MCF 10A (cell line): ENCODE measurements around the gene RALBP1. TPM values are rescaled to one million over a fixed set of nuclear protein-coding genes. Genes with fewer than 3 reads are reported as not detected.

Experiments used
- BruUV-seq: library from RNA; stranded (reverse); fragments of 400-500 nt; replicated peaks from 2 replicates; lab custom pipeline; 2021; lab: Mats Ljungman, UMichigan
- CTCF ChIA-PET: fragments of 300-600 bp; sonication (Branson Sonifier 250); formaldehyde crosslinking; extraction: SDS; loops from one replicate; lab custom pipeline; 2021; ENCODE audit warnings: antibody characterized with exemption, inconsistent platforms; lab: Yijun Ruan, JAX
- POLR2A ChIA-PET: fragments of 300-600, 350-650 bp; sonication (Branson Sonifier 250); formaldehyde crosslinking; extraction: SDS; loops from one replicate; lab custom pipeline; 2020; ENCODE audit warnings: antibody characterized with exemption, inconsistent platforms; lab: Yijun Ruan, JAX
- DNase-seq: peaks from one replicate; pipeline ENCODE4 v3.0.0-alpha.2; 2018; ENCODE audit not compliant: unreplicated experiment
- H3K27ac Mint-ChIP-seq: one replicate; pipeline ENCODE4 v1.8.0; 2022; ENCODE audit warnings: mild to moderate bottlenecking, low read depth, mixed read lengths; ENCODE audit not compliant: unreplicated experiment
- H3K27me3 Mint-ChIP-seq: one replicate; pipeline ENCODE4 v1.8.0; 2022; ENCODE audit warnings: mixed read lengths; ENCODE audit not compliant: insufficient read depth, unreplicated experiment
- H3K36me3 Mint-ChIP-seq: one replicate; pipeline ENCODE4 v1.8.0; 2022; ENCODE audit warnings: mild to moderate bottlenecking, moderate library complexity, mixed read lengths; ENCODE audit not compliant: insufficient read depth, unreplicated experiment
- H3K4me1 Mint-ChIP-seq: one replicate; pipeline ENCODE4 v1.8.0; 2022; ENCODE audit warnings: mixed read lengths; ENCODE audit not compliant: insufficient read depth, unreplicated experiment
- H3K4me3 Mint-ChIP-seq: one replicate; pipeline ENCODE4 v1.8.0; 2022; ENCODE audit warnings: mild to moderate bottlenecking, moderate library complexity, mixed read lengths; ENCODE audit not compliant: unreplicated experiment
- H3K9me3 Mint-ChIP-seq: one replicate; pipeline ENCODE4 v1.8.0; 2022; ENCODE audit warnings: mixed read lengths; ENCODE audit not compliant: unreplicated experiment
- intact Hi-C: fragments of 100-400 bp; cut with micrococcal nuclease; formaldehyde crosslinking; loops from 2 replicates; pipeline ENCODE4 v1.14.1; 2022
- total RNA-seq: library from RNA; stranded (reverse); gene quantifications from 2 replicates; pipeline ENCODE4 v1.2.3, GENCODE V29; 2022
- TF ChIP-seq, protein P1 (sequence below): fragments of 200-600 bp; IDR thresholded peaks from one replicate; pipeline ENCODE4 v1.8.0; 2022; ENCODE audit warnings: antibody characterized with exemption, mild to moderate bottlenecking; ENCODE audit not compliant: unreplicated experiment

Gene RALBP1
- total RNA-seq, 1 experiment from 2014 or later = 47.0 TPM

DNA sequence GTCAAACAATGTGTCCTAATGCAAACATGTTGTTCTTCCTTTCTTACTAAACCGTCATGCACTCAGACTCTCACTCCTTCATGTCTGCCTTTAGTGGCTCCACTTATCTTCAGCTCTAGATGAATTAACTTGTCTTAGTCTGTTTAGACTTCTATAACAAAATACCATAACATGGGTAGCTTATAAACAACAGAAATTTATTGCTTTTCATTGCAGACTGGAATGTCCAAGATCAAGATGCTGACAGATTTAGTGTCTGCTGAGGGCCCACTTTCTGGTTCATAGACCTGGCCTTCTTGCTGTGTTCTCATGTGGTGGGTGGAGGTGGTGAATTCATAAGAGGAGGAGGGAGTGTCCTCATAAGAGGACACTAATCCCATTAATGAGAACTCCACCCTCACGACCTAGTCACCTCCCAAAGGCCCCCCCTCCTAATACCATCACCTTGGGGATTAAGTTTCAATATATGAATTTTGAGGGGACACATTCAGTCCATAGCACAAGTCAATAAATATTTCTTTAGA lies 32.3 kb downstream of the RALBP1 start:
- TF ChIP-seq, protein P1, sequence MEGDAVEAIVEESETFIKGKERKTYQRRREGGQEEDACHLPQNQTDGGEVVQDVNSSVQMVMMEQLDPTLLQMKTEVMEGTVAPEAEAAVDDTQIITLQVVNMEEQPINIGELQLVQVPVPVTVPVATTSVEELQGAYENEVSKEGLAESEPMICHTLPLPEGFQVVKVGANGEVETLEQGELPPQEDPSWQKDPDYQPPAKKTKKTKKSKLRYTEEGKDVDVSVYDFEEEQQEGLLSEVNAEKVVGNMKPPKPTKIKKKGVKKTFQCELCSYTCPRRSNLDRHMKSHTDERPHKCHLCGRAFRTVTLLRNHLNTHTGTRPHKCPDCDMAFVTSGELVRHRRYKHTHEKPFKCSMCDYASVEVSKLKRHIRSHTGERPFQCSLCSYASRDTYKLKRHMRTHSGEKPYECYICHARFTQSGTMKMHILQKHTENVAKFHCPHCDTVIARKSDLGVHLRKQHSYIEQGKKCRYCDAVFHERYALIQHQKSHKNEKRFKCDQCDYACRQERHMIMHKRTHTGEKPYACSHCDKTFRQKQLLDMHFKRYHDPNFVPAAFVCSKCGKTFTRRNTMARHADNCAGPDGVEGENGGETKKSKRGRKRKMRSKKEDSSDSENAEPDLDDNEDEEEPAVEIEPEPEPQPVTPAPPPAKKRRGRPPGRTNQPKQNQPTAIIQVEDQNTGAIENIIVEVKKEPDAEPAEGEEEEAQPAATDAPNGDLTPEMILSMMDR = no peak
- no TSS peak for BruUV-seq
- no peak overlapping the region for H3K4me3 Mint-ChIP-seq
- intact Hi-C loops = no loop called here
- ChIA-PET POLR2A (no interaction called here), CTCF (interaction anchor here (0.5 to 2.8 kb wide), 6 partner anchors 9 to 403 kb away, joined by 3 to 11 read pairs (median 3); no protein-coding TSS in a partner anchor)
- peaks cover 27% of the 10 kb centered on the region for H3K4me1 Mint-ChIP-seq
- DNase-seq = no peak
- peaks cover 6% of the 10 kb centered on the region for H3K36me3 Mint-ChIP-seq
- no peak overlapping the region for H3K27ac Mint-ChIP-seq
- H3K9me3 Mint-ChIP-seq = no peaks in the 10 kb centered on the region
- H3K27me3 Mint-ChIP-seq = no peaks in the 10 kb centered on the region

DNA sequence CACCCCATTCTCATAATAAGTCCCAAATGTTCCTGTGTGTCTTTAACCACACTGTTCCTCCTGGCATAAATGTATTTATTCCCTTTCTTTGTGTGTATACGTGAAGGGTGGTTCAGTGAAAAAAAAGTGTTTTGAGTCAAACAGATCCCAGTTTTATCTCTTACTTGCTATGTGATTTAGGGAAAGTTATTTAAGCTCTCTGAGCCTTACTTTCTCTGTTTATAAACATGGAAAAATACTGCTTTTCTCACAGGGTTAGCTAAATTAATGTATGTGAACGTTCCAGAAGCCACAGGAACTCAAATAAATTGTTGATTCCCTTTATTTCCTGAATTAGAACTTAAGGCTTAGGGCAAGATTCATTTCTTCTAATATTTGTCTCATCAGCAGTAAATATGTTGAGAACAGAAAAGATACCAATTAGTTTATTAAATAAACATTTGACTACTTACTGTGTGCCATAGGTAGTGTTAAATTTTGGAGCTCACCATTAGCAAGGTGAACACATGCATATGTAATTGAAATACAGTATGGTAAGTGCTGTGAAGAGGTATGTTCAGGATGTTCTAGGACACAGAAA lies 33.2 kb downstream of the RALBP1 start:
- Mint-ChIP-seq H3K36me3 (peaks cover 6% of the 10 kb centered on the region), H3K4me3 (no peak overlapping the region), H3K9me3 (no peaks in the 10 kb centered on the region), H3K27ac (no peak overlapping the region), H3K27me3 (no peaks in the 10 kb centered on the region), H3K4me1 (peaks cover 27% of the 10 kb centered on the region)
- no TSS peak for BruUV-seq
- no peak for DNase-seq
- ChIA-PET CTCF (interaction anchor here (0.7 to 2.8 kb wide), 2 partner anchors 8 to 142 kb away, joined by 4 to 11 read pairs; no protein-coding TSS in a partner anchor), POLR2A (interaction anchor here (0.6 kb wide), 1 partner anchor 313 kb away, joined by 3 read pairs; no protein-coding TSS in a partner anchor)
- TF ChIP-seq, protein P1 = no peak
- intact Hi-C loops = no loop called here

DNA sequence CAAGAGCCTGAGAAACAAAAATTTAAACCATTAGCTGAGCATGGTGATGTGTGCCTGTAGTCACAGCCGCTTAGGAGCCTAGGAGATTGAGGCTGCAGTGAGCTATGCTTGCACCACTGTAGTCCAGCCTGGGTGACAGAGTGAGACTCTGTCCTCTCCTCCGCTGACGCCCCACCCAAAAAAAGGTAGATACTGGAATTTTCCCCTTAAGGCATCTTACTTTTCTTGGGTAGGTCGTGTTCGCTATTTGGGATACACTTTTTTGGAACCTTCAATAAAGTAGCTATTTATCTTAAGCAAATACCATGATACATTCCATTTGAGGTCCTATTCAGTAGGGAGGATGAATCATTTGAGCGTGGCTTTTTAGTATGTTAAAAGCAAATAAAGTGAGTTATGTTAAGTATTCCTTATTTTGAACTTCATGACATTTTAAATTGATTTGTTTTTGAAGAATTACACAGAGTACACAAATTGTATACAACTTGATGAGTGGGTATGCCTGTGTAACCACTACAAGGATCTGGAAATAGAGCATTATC lies 38.7 kb downstream of the RALBP1 start:
- BruUV-seq = no TSS peak
- TF ChIP-seq, protein P1 = no peak
- no peak overlapping the region for H3K4me3 Mint-ChIP-seq
- POLR2A ChIA-PET = interaction anchor here (0.6 to 0.9 kb wide), 2 partner anchors 15 to 440 kb away, joined by 3 read pairs; no protein-coding TSS in a partner anchor
- intact Hi-C loops = no loop called here
- no peaks in the 10 kb centered on the region for H3K9me3 Mint-ChIP-seq
- peaks cover 10% of the 10 kb centered on the region for H3K36me3 Mint-ChIP-seq
- no peak for DNase-seq
- no peak overlapping the region for H3K27ac Mint-ChIP-seq
- CTCF ChIA-PET = interaction anchor here (0.6 to 0.7 kb wide), 2 partner anchors 191 to 856 kb away, joined by 3 read pairs; no protein-coding TSS in a partner anchor
- peaks cover 8% of the 10 kb centered on the region for H3K4me1 Mint-ChIP-seq
- no peaks in the 10 kb centered on the region for H3K27me3 Mint-ChIP-seq
